Stimulated activated CD8-positive, alpha-beta memory T cell treated with anti-CD3 and anti-CD28 coated beads, Interleukin-4, amount 100 ng/mL, for 1 hour (primary cell): ENCODE data around the gene ADGRB3.
"Not testable (repeated sequence)": the region's sequence is repeated elsewhere in the genome, so short reads cannot be mapped to it uniquely, and the experiment has no call there.

Source experiments
- DNase-seq, 2 donors: peaks; one replicate each; pipeline ENCODE4 v3.0.0-alpha.2; 2020; ENCODE audit warnings: low read depth in 2 of 2, low spot score in 1 of 2

Gene ADGRB3

GRCh38 chr6:69106511-69106910, 471.4 kb downstream of the ADGRB3 start:
- DNase-seq = no peak

- no peak for DNase-seq
Observed at GRCh38 chr6:69111301-69111700, 476.2 kb downstream of the ADGRB3 start.

GRCh38 chr6:69116658-69117057, 481.6 kb downstream of the ADGRB3 start:
- DNase-seq = no peak

- DNase-seq = not testable (repeated sequence)
Observed at GRCh38 chr6:69121461-69122406, 486.7 kb downstream of the ADGRB3 start.

GRCh38 chr6:69122407-69122773, 487.3 kb downstream of the ADGRB3 start:
- no peak for DNase-seq

- DNase-seq = no peak
Observed at GRCh38 chr6:69128411-69128810, 493.3 kb downstream of the ADGRB3 start.

- no peak for DNase-seq
Observed at GRCh38 chr6:69129046-69129445, 494.0 kb downstream of the ADGRB3 start.

GRCh38 chr6:69135927-69136326, 500.8 kb downstream of the ADGRB3 start:
- no peak for DNase-seq

- DNase-seq = no peak
Observed at GRCh38 chr6:69138148-69138547, 503.1 kb downstream of the ADGRB3 start.

- no peak for DNase-seq
Observed at GRCh38 chr6:69138893-69139494, 503.9 kb downstream of the ADGRB3 start.

- DNase-seq = no peak
Observed at GRCh38 chr6:69145062-69145461, 510.0 kb downstream of the ADGRB3 start.

- DNase-seq = no peak
Observed at GRCh38 chr6:69146385-69146784, 511.3 kb downstream of the ADGRB3 start.

- DNase-seq = no peak
Observed at GRCh38 chr6:69155467-69155866, 520.4 kb downstream of the ADGRB3 start.

- DNase-seq = no peak
Observed at GRCh38 chr6:69162811-69163210, 527.7 kb downstream of the ADGRB3 start.

GRCh38 chr6:69164564-69165229, 529.6 kb downstream of the ADGRB3 start:
- DNase-seq = no peak

GRCh38 chr6:69179681-69180080, 544.6 kb downstream of the ADGRB3 start:
- DNase-seq = no peak

- DNase-seq = no peak
Observed at GRCh38 chr6:69180361-69181067, 545.4 kb downstream of the ADGRB3 start.

GRCh38 chr6:69181964-69182363, 546.9 kb downstream of the ADGRB3 start:
- DNase-seq = no peak

GRCh38 chr6:69185276-69185675, 550.2 kb downstream of the ADGRB3 start:
- no peak for DNase-seq

- no peak for DNase-seq
Observed at GRCh38 chr6:69202768-69203167, 567.7 kb downstream of the ADGRB3 start.

- no peak for DNase-seq
Observed at GRCh38 chr6:69216127-69216526, 581.0 kb downstream of the ADGRB3 start.
